Lower leg skin (tissue), 3 donors: ENCODE measurements around the gene EYA2.

Experiments used
- POLR2A ChIP-seq, 2 donors: fragments of 450-650 bp; IDR thresholded peaks; one replicate each; pipeline ENCODE4 v1.6.1; 2016 to 2017; ENCODE audit warnings: antibody characterized with exemption in 2 of 2, mild to moderate bottlenecking in 1 of 2, moderate library complexity in 1 of 2
- TF ChIP-seq, protein P1 (sequence below), 3 donors: fragments of 450-650 bp; IDR thresholded peaks; one replicate each; pipeline ENCODE4 v1.5.1; 2016; ENCODE audit warnings: antibody characterized with exemption in 3 of 3, mild to moderate bottlenecking in 3 of 3, moderate library complexity in 2 of 3

DNA sequence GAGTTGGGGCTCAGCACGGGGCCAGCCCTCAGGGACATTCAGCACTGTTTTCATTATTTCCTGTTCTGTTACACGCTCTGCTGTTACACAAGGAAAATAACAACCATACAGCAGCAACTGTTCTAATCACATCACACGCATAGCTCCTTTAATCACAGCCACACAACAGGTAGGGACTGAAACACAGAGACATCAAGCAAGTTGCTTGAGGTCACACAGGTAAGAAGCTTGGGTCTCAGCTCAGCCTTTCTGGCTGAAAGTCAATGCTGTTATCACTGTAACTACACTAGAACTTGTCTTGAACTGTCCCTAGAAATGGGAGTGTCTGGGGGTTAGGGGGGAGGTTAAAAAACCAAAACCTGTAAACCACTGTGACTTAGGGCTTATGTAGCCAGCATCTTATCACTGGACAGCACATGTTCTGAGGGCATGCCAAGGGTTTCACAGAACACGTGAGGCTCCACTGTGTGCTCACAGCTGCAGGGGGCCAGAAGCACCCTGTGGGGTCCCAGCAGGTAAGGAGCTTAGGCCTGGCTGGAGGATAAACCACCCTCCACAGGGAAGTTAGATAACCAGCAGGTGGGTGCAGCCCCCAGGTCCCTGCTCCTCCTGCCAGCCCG, 146.0 kb downstream of the EYA2 start:
- TF ChIP-seq, protein P1, sequence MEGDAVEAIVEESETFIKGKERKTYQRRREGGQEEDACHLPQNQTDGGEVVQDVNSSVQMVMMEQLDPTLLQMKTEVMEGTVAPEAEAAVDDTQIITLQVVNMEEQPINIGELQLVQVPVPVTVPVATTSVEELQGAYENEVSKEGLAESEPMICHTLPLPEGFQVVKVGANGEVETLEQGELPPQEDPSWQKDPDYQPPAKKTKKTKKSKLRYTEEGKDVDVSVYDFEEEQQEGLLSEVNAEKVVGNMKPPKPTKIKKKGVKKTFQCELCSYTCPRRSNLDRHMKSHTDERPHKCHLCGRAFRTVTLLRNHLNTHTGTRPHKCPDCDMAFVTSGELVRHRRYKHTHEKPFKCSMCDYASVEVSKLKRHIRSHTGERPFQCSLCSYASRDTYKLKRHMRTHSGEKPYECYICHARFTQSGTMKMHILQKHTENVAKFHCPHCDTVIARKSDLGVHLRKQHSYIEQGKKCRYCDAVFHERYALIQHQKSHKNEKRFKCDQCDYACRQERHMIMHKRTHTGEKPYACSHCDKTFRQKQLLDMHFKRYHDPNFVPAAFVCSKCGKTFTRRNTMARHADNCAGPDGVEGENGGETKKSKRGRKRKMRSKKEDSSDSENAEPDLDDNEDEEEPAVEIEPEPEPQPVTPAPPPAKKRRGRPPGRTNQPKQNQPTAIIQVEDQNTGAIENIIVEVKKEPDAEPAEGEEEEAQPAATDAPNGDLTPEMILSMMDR (IDR thresholded peaks at IDR 0.05) = no peak
- TF ChIP-seq POLR2A (IDR thresholded peaks at IDR 0.05) = no peak
